AG09309 (cell line): Measurements from ENCODE around the gene GVQW3.

Experiments
- DNase-seq: peaks from one replicate; pipeline ENCODE4 v3.0.0-alpha.2; 2010; ENCODE audit warnings: low read depth
- H3K4me3 ChIP-seq: 2 replicates; pipeline ENCODE4 v1.5.1; 2011; ENCODE audit warnings: mild to moderate bottlenecking, low read depth, low read length, moderate library complexity; ENCODE audit not compliant: control insufficient read depth
- TF ChIP-seq, protein P1 (sequence below): IDR thresholded peaks from 2 replicates; pipeline ENCODE4 v1.5.1; 2011; ENCODE audit warnings: mild to moderate bottlenecking, low read depth, low read length, inconsistent platforms; ENCODE audit not compliant: insufficient read depth, control insufficient read depth; ENCODE audit errors: missing control alignments

GVQW3 gene

DNA sequence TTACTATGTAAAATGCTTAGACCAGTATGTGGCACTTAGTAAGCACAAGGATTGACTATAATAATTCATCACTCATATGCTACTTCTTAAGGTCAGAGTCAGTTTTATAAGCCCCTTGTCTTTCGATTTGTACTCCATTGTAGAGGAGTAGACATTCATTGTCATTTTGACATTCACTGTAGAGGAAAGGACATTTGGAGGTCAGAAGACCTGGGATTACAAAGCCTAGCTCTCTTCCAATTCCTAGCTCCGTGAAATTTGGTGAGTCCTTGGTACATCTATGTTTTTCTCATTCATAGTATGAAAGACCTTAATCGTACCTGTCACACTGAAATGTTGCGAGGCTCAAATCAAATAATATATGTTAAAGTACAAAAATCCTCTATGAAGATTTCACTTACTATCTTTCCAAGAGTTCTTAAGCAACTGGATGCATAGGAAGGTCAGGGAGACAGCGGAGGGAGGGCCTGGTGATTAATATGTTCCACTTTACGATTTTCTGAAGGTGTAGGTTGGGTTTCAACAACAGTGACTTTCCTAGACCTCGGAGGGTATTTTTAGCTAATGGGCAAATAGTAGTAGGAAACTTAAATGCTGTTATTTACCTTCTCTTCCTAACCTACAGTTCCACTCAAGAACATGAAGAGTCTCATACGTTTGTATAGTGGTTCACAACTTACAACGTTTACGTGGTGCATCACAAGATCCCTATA, 62.3 kb downstream of the GVQW3 start:
- TF ChIP-seq, protein P1, sequence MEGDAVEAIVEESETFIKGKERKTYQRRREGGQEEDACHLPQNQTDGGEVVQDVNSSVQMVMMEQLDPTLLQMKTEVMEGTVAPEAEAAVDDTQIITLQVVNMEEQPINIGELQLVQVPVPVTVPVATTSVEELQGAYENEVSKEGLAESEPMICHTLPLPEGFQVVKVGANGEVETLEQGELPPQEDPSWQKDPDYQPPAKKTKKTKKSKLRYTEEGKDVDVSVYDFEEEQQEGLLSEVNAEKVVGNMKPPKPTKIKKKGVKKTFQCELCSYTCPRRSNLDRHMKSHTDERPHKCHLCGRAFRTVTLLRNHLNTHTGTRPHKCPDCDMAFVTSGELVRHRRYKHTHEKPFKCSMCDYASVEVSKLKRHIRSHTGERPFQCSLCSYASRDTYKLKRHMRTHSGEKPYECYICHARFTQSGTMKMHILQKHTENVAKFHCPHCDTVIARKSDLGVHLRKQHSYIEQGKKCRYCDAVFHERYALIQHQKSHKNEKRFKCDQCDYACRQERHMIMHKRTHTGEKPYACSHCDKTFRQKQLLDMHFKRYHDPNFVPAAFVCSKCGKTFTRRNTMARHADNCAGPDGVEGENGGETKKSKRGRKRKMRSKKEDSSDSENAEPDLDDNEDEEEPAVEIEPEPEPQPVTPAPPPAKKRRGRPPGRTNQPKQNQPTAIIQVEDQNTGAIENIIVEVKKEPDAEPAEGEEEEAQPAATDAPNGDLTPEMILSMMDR: no peak
- DNase-seq: no peak
- peak overlapping the region; percentile 96 for H3K4me3 ChIP-seq

DNA sequence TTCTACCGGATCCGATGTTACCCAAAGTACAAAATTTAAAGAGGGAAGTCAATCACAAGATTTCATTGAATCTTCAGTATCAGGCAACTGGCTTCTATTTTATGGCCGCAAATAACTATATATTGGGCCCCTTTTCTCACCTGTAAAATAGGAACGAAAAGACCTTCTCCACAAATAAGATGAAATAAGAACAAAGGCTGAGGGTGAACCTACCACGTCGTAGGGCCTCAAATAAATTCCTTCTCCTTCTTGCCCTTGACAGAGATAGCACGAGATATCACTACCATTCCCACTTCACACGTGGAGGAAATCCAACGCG, 62.9 kb downstream of the GVQW3 start:
- DNase-seq: no peak
- H3K4me3 ChIP-seq: peak overlapping the region; percentile 96
- TF ChIP-seq, protein P1: no peak

DNA sequence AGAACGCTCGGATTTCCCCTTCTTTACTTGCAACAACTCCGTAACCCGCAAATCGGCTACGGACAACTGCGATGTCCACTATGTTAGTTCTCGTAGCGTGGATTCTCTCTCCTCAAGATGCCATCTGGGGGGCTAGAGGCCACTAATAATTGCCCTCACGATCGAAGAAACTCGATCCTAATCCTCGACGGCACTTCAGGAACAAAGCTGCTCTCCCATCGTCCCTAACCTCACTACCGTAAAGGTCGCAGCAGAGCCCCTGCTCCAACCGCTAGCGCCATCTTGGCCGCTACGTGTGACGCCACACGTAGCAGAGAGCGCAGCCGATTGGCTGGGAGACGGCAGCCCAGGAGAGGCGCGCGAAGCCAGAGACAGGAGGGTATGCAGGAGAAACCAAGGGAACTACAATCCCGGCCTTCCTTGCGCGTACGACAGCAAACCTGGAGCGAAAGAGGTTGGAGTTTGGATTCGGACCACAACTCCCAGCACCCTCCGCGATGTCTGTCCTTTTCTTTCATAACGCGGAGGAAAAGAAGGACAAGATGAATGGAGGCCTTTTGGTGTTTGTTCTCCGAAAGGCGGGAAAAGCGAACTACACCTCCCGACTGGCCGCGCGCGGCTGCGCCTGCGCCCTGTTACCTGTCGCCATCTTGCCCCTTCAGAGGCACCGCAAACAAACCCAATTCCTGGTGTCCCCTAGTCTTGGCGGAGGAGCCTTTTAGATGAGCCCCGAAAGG, 63.4 kb downstream of the GVQW3 start, which contains the start of gene EMSY:
Gene EMSY, plus strand, starts transcription at position 635 of the 737 bp plus-strand sequence. CDS start 1,921 bp downstream, outside the sequence.
- peak; percentile 100 for DNase-seq
- TF ChIP-seq, protein P1: no peak
- peak within 1 kb of the TSS; percentile 96 for H3K4me3 ChIP-seq

DNA sequence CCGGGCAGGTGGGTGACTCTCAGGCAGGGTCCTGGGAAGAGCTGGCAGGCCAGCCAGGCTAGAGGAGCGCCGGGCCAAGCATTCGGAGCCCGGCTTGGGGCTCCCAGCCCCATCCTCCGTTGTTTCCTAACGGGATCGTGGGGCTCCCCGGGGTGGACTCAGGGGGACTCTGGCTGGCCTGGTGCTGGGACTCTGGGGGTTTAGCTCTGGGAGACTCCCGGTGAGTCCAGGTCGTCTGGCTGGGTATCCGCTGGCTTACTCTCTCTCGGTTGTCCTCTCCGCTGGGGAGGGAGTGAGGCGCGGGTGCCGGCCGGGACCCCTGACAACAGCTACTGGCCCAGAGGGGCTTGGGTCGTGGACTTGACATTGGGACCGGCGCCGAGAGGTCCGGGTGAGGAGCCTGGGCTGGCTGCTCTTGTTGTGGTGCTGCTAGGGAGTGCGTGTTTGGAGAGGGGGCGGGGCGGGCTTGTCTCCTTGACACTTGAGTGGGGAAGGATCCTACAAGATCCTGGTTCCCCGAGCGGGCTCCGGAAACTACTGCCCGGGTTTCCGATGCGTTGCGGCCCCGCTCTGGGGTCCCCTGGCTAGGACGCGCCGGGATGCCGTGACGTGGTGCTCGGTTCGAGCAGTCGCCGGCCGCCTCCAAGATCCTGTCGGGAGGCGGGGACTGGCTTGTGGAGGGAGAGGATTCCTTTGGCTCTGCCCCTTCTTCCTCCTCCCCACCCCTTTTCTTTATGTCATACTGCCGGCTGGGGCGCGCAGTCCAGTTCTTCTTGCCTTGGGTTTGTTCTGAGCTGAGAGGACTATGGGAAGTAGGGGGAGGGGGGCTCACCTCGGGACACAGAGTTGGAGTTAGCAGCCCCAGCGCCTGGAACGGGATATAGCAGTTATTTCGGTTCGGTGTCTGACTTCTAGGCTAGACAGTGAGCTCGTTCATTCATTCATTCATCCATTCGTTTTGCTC, 64.3 kb downstream of the GVQW3 start:
- TF ChIP-seq, protein P1: peak; percentile 18
- DNase-seq: peak; percentile 25
- peak overlapping the region; percentile 96 for H3K4me3 ChIP-seq

DNA sequence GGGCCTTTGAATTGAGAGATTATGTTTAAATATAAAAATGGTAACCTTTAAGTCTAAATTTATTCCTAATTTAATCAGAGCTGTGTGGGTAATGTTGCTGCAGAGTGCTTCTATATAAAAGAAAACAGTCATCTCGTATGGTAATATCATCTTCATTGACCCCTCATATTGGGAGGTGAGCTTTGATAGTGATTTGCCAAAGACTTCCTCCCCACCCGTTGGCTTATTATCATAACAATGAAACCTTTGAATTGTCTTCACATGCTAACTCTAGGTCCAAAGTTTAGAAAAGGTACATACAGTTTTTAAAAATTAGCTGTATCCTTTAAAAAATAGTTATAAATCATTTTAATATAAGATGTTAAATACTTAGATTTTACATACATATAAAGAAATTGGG, 67.4 kb downstream of the GVQW3 start:
- no peak for DNase-seq
- no peak overlapping the region for H3K4me3 ChIP-seq
- TF ChIP-seq, protein P1: no peak

DNA sequence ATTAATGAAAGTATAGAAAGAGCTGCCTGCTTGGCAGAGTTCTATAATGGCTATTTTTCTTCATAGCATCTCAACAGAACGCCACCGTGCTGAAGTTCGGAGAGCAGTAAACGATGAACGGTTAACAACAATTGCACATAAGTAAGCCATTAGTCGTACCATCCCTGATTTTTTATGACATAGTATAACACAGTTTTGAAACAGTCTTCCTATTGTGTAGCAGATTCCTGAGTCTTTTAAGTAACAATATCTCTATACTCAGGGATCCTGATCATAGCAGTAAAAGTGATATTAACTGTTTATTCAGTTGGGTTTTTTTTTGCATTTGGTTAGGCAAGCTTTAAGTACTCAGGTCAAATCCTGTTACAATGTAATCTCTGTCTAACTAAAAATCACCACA, 72.1 kb downstream of the GVQW3 start:
- TF ChIP-seq, protein P1: no peak
- no peak overlapping the region for H3K4me3 ChIP-seq
- DNase-seq: no peak
